ENCODE measurements around the gene PRPSAP1. TPM values are rescaled to one million over a fixed set of nuclear protein-coding genes. Genes with fewer than 3 reads are reported as not detected.
"Not testable (repeated sequence)": the region's sequence is repeated elsewhere in the genome, so short reads cannot be mapped to it uniquely, and the experiment has no call there.

Gene PRPSAP1
- total RNA-seq, 2 donors from 2014 or later: 19.4 to 22.1 TPM

- Mint-ChIP-seq H3K36me3 (ENCODE audit: low read depth) (peaks cover 2% of the 10 kb centered on the region), H3K27me3 (no peaks in the 10 kb centered on the region), H3K4me1 (peaks cover 45% of the 10 kb centered on the region), H3K4me3 (peak overlapping the region; percentile 85), H3K27ac (peak overlapping the region; percentile 94)
- no peak for ATAC-seq
- DNase-seq: no peak
- H3K9me3 ChIP-seq (ENCODE audit: control insufficient read depth, low read length, poor library complexity, severe bottlenecking): no peaks in the 10 kb centered on the region
Observed at GRCh38 chr17:76270770-76271668, 82.7 kb downstream of the PRPSAP1 start.

- Mint-ChIP-seq H3K27ac (peak overlapping the region; percentile 97), H3K36me3 (ENCODE audit: low read depth) (peaks cover 4% of the 10 kb centered on the region), H3K27me3 (no peaks in the 10 kb centered on the region), H3K4me1 (peaks cover 44% of the 10 kb centered on the region), H3K4me3 (peak overlapping the region; percentile 96)
- no peak for DNase-seq
- no peaks in the 10 kb centered on the region for H3K9me3 ChIP-seq (ENCODE audit: control insufficient read depth, low read length, poor library complexity, severe bottlenecking)
- no peak for ATAC-seq
Observed at GRCh38 chr17:76270127-76270592, 83.6 kb downstream of the PRPSAP1 start.

- ATAC-seq: no peak
- Mint-ChIP-seq H3K27me3 (no peaks in the 10 kb centered on the region), H3K36me3 (ENCODE audit: low read depth) (peaks cover 4% of the 10 kb centered on the region), H3K4me3 (peak overlapping the region; percentile 96), H3K4me1 (peaks cover 47% of the 10 kb centered on the region), H3K27ac (peak overlapping the region; percentile 97)
- DNase-seq: no peak
- H3K9me3 ChIP-seq (ENCODE audit: control insufficient read depth, low read length, poor library complexity, severe bottlenecking): no peaks in the 10 kb centered on the region
Observed at GRCh38 chr17:76268991-76269981, 84.4 kb downstream of the PRPSAP1 start.

- H3K9me3 ChIP-seq (ENCODE audit: control insufficient read depth, low read length, poor library complexity, severe bottlenecking): no peaks in the 10 kb centered on the region
- peaks cover 4% of the 10 kb centered on the region for H3K36me3 Mint-ChIP-seq (ENCODE audit: low read depth)
- H3K4me3 Mint-ChIP-seq: peak overlapping the region; percentile 96
- peaks cover 48% of the 10 kb centered on the region for H3K4me1 Mint-ChIP-seq
- peak; percentile 54 to 64 (median 55) for DNase-seq
- no peaks in the 10 kb centered on the region for H3K27me3 Mint-ChIP-seq
- H3K27ac Mint-ChIP-seq: peak overlapping the region; percentile 97
- peak; percentile 14 for ATAC-seq
Observed at GRCh38 chr17:76268015-76268749, 85.5 kb downstream of the PRPSAP1 start.

GRCh38 chr17:76267581-76268001 is 86.1 kb downstream of the PRPSAP1 start:
- peak overlapping the region; percentile 96 for H3K4me3 Mint-ChIP-seq
- not testable (repeated sequence) for DNase-seq; H3K27me3 Mint-ChIP-seq; H3K36me3 Mint-ChIP-seq (ENCODE audit: low read depth); ATAC-seq; H3K9me3 ChIP-seq (ENCODE audit: control insufficient read depth, low read length, poor library complexity, severe bottlenecking)
- peak overlapping the region; percentile 97 for H3K27ac Mint-ChIP-seq
- peaks cover 50% of the 10 kb centered on the region for H3K4me1 Mint-ChIP-seq

- Mint-ChIP-seq H3K36me3 (ENCODE audit: low read depth) (peaks cover 4% of the 10 kb centered on the region), H3K4me1 (peaks cover 49% of the 10 kb centered on the region), H3K4me3 (peak overlapping the region; percentile 96), H3K27ac (peak overlapping the region; percentile 97), H3K27me3 (no peaks in the 10 kb centered on the region)
- DNase-seq (no peak), ATAC-seq (no peak)
- H3K9me3 ChIP-seq (ENCODE audit: control insufficient read depth, low read length, poor library complexity, severe bottlenecking): no peaks in the 10 kb centered on the region
Observed at GRCh38 chr17:76267051-76267576, 86.6 kb downstream of the PRPSAP1 start.

- no peaks in the 10 kb centered on the region for H3K27me3 Mint-ChIP-seq
- H3K4me1 Mint-ChIP-seq: peaks cover 45% of the 10 kb centered on the region
- peak overlapping the region; percentile 97 for H3K27ac Mint-ChIP-seq
- H3K9me3 ChIP-seq (ENCODE audit: control insufficient read depth, low read length, poor library complexity, severe bottlenecking): no peaks in the 10 kb centered on the region
- peaks cover 4% of the 10 kb centered on the region for H3K36me3 Mint-ChIP-seq (ENCODE audit: low read depth)
- H3K4me3 Mint-ChIP-seq: peak overlapping the region; percentile 96
- DNase-seq (no peak), ATAC-seq (no peak)
Observed at GRCh38 chr17:76266244-76266938, 87.3 kb downstream of the PRPSAP1 start.

- H3K27ac Mint-ChIP-seq: peak overlapping the region; percentile 97
- no peak for ATAC-seq
- peaks cover 4% of the 10 kb centered on the region for H3K36me3 Mint-ChIP-seq (ENCODE audit: low read depth)
Observed at GRCh38 chr17:76265624-76266243, 88.0 kb downstream of the PRPSAP1 start.

GRCh38 chr17:76264755-76265623 is 88.7 kb downstream of the PRPSAP1 start, which contains the start of gene UBALD2:
Gene UBALD2 (plus strand): TSS chr17:76265348. CDS start chr17:76265506, 158 bp downstream.
- ATAC-seq: peak; percentile 86
- Mint-ChIP-seq H3K4me1 (peaks cover 37% of the 10 kb centered on the region), H3K4me3 (peak within 1 kb of the TSS; percentile 96), H3K27ac (peak within 1 kb of the TSS; percentile 97), H3K27me3 (no peaks in the 10 kb centered on the region), H3K36me3 (ENCODE audit: low read depth) (peaks cover 4% of the 10 kb centered on the region)
- H3K9me3 ChIP-seq (ENCODE audit: control insufficient read depth, low read length, poor library complexity, severe bottlenecking): no peaks in the 10 kb centered on the region
- peak; percentile 93 to 96 (median 96) for DNase-seq

More at GRCh38 chr17:76265624-76266243, 88.0 kb downstream of the PRPSAP1 start:
- DNase-seq: peak; percentile 44 to 57 (median 47)
- H3K27me3 Mint-ChIP-seq: no peaks in the 10 kb centered on the region
- H3K4me1 Mint-ChIP-seq: peaks cover 39% of the 10 kb centered on the region
- peak overlapping the region; percentile 96 for H3K4me3 Mint-ChIP-seq
- no peaks in the 10 kb centered on the region for H3K9me3 ChIP-seq (ENCODE audit: control insufficient read depth, low read length, poor library complexity, severe bottlenecking)

GRCh38 chr17:76264425-76264754 is 89.3 kb downstream of the PRPSAP1 start:
- ATAC-seq (no peak), DNase-seq (no peak)
- Mint-ChIP-seq H3K4me1 (peaks cover 32% of the 10 kb centered on the region), H3K36me3 (ENCODE audit: low read depth) (peaks cover 4% of the 10 kb centered on the region), H3K4me3 (peak overlapping the region; percentile 88), H3K27ac (peak overlapping the region; percentile 95), H3K27me3 (no peaks in the 10 kb centered on the region)
- H3K9me3 ChIP-seq (ENCODE audit: control insufficient read depth, low read length, poor library complexity, severe bottlenecking): no peaks in the 10 kb centered on the region

GRCh38 chr17:76263896-76264295 is 89.8 kb downstream of the PRPSAP1 start:
- H3K9me3 ChIP-seq (ENCODE audit: control insufficient read depth, low read length, poor library complexity, severe bottlenecking): no peaks in the 10 kb centered on the region
- H3K4me3 Mint-ChIP-seq: peak overlapping the region; percentile 77
- H3K36me3 Mint-ChIP-seq (ENCODE audit: low read depth): peaks cover 4% of the 10 kb centered on the region
- no peak for DNase-seq
- H3K27me3 Mint-ChIP-seq: no peaks in the 10 kb centered on the region
- H3K4me1 Mint-ChIP-seq: peaks cover 27% of the 10 kb centered on the region
- H3K27ac Mint-ChIP-seq: peak overlapping the region; percentile 95
- no peak for ATAC-seq

All from T-helper 17 cell (primary cell).